HG03103 (cell line): ENCODE data around the gene GPR162.
A peak's percentile ranks its signal among the peaks of the same experiment; 100 is the strongest.

Experiments
- ATAC-seq: cut with Tn5 transposase; IDR thresholded peaks from one replicate; pipeline ENCODE4 v1.9.1; 2021; ENCODE audit warnings: low read depth; ENCODE audit not compliant: unreplicated experiment

GPR162 gene

GRCh38 chr12:6821591-6822425 lies at the start of gene GPR162:
GPR162 (plus strand) TSS chr12:6821821; CDS start chr12:6823899, 2,078 bp downstream.
- no peak for ATAC-seq

- ATAC-seq = no peak
These were observed 49.3 kb upstream of the GPR162 start, which contains the start of gene LAG3 for GRCh38 chr12:6772331-6772695. LAG3 (plus strand) TSS chr12:6772520; CDS start chr12:6772853, 333 bp downstream.

GRCh38 chr12:6772726-6773589 lies 48.7 kb upstream of the GPR162 start:
- ATAC-seq = no peak

GRCh38 chr12:6773590-6774351 lies 47.9 kb upstream of the GPR162 start:
- no peak for ATAC-seq

- ATAC-seq = no peak
These were observed 47.0 kb upstream of the GPR162 start for GRCh38 chr12:6774499-6775062.

GRCh38 chr12:6775185-6776174 lies 46.1 kb upstream of the GPR162 start:
- ATAC-seq = no peak

GRCh38 chr12:6777386-6777785 lies 44.2 kb upstream of the GPR162 start:
- ATAC-seq = no peak

- no peak for ATAC-seq
These were observed 43.4 kb upstream of the GPR162 start for GRCh38 chr12:6778217-6778573.

GRCh38 chr12:6778574-6779550 lies 42.8 kb upstream of the GPR162 start:
- ATAC-seq = peak; percentile 71

- ATAC-seq = no peak
These were observed 41.8 kb upstream of the GPR162 start for GRCh38 chr12:6779708-6780432.

GRCh38 chr12:6780573-6780972 lies 41.0 kb upstream of the GPR162 start:
- no peak for ATAC-seq

- no peak for ATAC-seq
These were observed 39.5 kb upstream of the GPR162 start for GRCh38 chr12:6782119-6782518.

GRCh38 chr12:6782850-6783566 lies 38.6 kb upstream of the GPR162 start:
- ATAC-seq = no peak

- ATAC-seq = no peak
These were observed 37.8 kb upstream of the GPR162 start for GRCh38 chr12:6783828-6784227.

GRCh38 chr12:6784296-6784695 lies 37.3 kb upstream of the GPR162 start:
- ATAC-seq = no peak

- ATAC-seq = no peak
These were observed 36.9 kb upstream of the GPR162 start for GRCh38 chr12:6784761-6785160.
